Measurements from ENCODE around the gene SLC7A9.

DNA sequence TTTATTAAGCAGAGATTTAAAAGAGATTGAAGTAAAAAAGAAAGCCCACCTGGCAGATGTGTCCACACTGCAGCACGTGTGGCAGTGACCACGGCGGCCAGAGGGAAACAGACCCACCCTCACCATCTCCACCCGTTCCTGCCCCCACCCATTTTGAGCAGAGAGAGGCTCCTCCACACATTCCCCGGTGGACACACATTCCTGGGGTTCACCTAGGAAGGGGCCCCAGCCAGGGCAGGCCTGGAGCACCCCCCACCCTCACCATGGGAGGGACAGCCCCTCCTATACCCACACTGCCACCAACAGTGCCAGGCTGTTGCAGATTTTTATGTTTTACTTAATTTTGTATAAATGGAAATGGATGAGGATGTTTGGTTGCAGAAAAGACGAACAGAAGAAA is 54.9 kb downstream of the SLC7A9 start:
- TF ChIP-seq, protein P1, sequence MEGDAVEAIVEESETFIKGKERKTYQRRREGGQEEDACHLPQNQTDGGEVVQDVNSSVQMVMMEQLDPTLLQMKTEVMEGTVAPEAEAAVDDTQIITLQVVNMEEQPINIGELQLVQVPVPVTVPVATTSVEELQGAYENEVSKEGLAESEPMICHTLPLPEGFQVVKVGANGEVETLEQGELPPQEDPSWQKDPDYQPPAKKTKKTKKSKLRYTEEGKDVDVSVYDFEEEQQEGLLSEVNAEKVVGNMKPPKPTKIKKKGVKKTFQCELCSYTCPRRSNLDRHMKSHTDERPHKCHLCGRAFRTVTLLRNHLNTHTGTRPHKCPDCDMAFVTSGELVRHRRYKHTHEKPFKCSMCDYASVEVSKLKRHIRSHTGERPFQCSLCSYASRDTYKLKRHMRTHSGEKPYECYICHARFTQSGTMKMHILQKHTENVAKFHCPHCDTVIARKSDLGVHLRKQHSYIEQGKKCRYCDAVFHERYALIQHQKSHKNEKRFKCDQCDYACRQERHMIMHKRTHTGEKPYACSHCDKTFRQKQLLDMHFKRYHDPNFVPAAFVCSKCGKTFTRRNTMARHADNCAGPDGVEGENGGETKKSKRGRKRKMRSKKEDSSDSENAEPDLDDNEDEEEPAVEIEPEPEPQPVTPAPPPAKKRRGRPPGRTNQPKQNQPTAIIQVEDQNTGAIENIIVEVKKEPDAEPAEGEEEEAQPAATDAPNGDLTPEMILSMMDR (IDR thresholded peaks at IDR 0.05), result no peak
- TF ChIP-seq SOX15 (CRISPR knock-in tag; IDR thresholded peaks at IDR 0.05), result no peak

Data from WTC11 (cell line).